SK-MEL-5 (cell line): ENCODE results near the gene TMEM184A. TPM values are rescaled to one million over a fixed set of nuclear protein-coding genes. Genes with fewer than 3 reads are reported as not detected.

ENCODE experiments used
- DNase-seq: peaks from one replicate; pipeline ENCODE4 v3.0.0-alpha.2; 2016; ENCODE audit warnings: low read depth, low spot score
- in situ Hi-C: cut with HindIII; loops from 2 replicates; pipeline ENCODE4 v1.10.0; 2016; ENCODE audit warnings: low sequenced_read_pairs, high pct_unique_total_duplicates, low pct_unique_long_range_greater_than_20kb
- total RNA-seq: library from RNA; depleted of rRNA; stranded (reverse); fragments of >200 nt; shearing (Covaris generic); gene quantifications from 2 replicates; pipeline ENCODE4 v1.2.3, GENCODE V29; 2014

TMEM184A gene
- total RNA-seq, 1 experiment from 2014 or later = 0.16 TPM

DNA sequence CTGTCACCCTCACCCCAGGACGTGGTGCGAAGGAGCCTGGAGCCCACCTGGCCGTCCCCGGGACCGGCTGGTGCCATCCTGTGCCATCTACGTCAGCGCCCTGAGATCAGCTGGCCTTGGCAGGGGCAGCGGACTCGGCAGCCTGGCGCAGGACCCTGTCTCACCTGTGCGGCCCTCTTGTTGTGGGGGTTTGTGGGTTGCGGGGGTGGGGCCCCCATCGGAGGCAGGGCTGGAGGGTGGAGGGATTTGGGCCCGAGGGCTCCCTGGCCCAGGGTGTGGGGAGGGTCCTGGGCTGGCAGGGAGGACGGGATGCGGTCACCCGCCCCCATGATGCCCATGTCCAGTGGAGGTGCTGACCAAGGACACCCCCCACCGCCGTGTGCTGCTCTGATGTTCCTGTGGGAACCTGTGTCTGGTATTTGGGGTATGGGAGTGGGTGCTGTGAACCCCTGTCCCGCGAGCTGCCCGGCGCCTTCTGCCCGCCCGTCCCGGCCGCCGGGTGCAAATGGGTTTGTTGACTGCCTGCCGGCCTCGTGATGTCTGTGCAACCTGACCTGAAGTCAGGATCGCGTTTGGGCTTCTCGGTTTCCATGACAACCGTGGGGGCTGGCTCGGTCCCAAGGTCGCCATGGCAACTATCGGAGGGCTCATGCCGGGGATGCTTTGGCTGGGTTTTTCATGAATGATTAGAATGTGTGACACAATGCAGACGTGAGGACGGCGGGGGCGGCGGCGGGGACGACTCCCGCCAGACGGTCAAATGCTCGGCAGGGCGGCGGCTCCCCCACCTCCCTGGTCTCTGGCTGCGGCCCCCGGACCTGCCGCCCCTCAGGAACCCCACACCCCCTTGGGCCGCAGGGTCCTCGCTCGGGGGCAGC lies 18.2 kb downstream of the TMEM184A start:
- no peak for DNase-seq
- in situ Hi-C loops = no loop called here

DNA sequence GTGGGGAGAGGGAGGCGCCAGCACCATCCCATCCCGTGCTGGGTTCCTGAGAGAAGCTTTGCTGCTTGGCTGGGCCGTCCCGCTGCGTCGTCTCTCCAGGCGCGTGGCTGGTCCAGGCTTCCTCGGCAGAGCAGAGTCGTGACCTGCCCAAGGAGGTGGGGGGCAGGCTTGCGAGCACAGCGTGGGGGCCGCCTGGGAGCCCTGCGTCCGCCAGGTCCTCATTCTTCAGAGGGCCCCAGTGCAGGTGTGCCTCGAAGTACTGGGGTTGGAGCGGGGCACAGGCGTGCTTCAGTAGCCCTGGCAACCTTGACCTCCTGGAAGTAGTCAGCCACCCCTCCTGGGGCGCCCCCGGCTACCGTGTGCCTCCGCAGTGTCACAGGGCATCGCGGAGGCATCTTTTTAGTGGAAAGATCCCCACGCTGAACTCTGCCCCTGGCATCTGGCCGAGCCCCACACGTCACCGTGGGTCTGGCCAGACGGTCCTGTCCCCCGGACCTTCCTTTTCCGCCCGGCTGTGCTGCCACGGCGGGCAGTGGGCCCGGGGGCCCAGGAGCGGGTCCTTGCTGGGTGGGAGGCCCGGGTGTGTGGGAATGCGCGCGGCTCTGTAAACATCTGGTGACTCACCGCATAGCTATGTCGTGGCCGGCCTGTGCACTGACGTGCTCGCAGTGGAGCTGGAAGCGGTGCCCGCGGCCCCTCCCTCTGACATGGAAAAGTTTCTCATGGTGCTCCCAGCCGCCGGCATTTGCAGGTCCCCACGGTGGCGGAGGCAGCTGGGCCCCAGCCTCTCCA lies 19.1 kb downstream of the TMEM184A start:
- in situ Hi-C loops = no loop called here

DNA sequence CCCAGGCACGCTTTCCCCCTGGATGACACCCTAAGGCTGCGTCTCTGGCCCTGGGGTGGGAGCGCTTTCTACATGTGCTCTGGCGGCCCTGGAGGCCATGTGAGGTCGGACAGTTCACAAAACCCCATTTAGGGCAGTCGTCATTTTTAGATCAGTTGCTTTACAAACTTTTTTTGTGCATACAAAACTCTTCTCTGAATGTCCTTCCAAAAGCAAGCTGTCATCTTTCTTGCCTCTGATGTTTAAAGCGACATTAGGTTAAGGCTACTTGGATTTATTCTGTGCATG lies 19.6 kb downstream of the TMEM184A start:
- in situ Hi-C loops = no loop called here
- no peak for DNase-seq

More for the DNA sequence above, 19.1 kb downstream of the TMEM184A start:
- DNase-seq = peak; percentile 77

DNA sequence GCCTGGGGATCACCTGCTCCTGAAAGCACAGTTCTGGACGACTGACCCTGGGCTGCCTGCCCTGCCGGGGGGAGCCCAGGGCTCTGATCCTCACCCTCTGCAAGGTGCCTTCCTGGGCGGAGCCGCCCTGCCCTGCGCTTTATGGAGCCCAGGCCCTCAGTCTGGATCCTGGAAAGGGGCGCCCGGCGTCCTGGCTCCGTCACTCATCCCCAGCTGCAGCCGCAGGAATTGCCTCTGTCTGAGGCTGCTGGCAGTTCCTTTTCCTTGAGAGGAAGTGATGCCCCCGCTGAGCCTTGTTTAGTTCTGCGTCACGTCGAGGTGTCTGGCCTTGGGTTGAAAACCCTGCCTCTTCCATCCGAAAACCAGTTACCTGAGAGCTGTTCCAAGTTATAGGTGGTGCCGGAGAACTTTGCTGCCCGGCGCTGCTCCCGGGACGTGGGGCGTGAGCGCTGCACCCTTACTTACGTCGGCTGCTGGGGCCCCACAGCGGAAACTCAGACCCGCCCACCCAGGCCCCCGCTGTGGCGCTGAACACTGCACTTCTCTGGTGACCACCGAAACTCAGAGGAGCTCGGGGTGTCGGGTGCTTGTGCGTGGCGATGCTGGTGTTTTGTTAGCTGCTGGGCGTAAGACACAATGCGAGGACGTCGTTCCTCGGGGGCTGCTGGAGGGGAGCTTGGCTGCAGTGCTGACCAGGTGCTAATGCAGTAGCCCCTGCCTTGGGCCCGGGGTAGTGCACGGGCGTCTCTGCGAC lies 20.1 kb downstream of the TMEM184A start:
- in situ Hi-C loops = no loop called here
- DNase-seq = no peak

DNA sequence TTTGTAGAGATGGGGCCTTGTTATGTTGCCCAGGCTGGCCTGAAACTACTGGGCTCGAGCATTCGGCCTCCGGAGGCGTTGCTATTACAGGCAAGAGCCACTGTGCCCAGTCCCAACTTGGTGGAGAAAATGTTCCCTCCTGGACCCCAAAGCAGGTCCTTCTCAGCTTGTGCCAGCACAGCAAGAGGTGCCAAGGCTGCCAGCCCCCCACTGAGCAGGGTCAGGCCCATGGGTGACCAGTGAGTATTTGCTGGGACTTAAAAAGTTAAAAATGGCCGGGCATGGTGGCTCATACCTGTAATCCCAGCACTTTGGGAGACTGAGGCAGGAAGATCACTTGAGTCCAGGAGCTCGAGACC lies 20.9 kb downstream of the TMEM184A start:
- in situ Hi-C loops = no loop called here
- no peak for DNase-seq

DNA sequence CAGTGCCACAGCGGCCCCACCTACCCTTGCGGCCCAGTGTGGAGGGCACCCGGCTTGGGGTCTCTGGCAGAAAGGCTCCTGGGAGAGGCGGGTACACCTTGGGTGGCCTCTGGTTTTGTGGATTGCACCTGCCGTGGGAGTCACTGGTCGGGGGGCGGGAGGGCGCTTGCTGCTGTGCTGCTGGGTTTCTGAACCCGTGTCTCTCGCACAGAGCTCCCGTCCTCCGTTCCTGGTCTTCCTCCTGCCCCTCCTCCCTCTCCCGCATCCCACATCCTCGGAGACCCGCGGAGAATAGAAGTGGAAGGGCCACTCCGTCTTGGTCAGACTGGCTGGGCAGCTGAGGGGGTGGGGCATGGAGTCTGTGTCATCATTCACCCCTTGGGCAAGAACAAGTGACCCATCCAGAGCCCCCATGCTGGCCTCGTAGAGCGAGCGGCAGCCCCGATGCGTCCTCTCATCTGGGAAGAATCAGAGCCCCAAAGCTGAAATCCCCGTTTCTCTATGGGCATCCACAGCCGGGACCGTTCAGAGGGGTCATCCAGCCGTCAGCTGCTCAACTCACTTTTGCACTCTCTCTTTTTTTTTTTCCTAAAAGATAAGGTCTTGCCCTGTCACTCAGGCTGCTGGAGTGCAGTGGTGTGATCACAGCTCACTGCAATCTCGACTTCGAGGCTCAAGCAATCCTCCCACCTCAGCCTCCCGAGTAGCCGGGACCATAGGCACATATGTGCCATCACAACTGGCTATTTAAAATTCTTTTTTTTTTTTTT lies 21.5 kb downstream of the TMEM184A start:
- DNase-seq = no peak
- in situ Hi-C loops = no loop called here

DNA sequence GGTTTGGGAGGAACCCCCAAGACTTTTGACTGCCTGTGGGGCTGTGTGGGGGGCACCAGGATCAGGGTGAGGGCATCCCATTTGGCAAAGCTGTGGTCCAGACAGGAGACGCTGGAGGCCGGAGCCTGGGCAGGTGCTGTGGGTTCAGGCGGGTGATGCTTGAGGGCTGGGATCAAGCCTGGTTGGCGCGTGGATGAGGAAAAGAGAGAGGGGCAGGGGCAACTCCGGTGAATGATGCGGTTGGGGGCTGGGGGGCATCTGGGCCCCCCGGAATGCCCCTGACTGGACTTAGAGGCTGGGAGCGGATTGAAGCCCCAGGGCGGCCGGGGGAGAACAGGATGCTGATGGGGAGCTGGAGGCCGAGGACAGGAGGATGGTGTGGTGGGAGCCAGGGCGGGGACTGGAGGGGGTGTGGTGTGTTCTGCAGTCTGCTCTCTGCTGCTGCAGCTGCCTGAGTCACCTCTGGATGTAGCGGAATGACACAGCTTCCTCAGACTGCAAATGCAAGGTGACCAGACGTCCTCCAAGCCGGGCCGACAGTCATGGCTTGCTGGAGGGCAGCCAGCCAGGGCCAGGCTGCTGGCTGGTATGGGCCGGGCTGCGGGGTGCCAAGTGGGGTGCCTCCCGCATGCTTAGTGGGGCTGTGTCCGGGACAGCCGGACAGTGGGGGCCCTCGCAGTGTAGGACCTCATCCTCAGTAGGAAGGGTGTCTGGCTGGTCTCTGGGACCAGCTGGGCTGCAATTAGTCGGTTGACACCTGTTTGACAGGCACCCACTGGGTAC lies 22.3 kb downstream of the TMEM184A start:
- in situ Hi-C loops = no loop called here
- DNase-seq = no peak

DNA sequence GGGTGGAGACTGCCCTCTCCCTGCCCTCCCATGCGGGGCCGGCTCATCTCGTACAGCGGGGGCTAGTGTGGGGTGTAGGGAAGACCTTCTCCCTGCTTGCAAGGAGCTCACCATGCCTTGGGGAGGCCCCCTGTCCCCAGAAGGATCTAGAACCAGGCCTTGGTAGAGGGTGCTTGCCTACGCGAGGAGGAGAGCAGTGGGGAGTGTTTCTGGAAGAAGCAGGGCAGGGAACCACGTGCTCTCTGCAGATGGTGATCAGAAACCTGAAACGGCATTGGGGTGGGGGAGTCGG lies 22.8 kb downstream of the TMEM184A start:
- DNase-seq = no peak
- in situ Hi-C loops = no loop called here

DNA sequence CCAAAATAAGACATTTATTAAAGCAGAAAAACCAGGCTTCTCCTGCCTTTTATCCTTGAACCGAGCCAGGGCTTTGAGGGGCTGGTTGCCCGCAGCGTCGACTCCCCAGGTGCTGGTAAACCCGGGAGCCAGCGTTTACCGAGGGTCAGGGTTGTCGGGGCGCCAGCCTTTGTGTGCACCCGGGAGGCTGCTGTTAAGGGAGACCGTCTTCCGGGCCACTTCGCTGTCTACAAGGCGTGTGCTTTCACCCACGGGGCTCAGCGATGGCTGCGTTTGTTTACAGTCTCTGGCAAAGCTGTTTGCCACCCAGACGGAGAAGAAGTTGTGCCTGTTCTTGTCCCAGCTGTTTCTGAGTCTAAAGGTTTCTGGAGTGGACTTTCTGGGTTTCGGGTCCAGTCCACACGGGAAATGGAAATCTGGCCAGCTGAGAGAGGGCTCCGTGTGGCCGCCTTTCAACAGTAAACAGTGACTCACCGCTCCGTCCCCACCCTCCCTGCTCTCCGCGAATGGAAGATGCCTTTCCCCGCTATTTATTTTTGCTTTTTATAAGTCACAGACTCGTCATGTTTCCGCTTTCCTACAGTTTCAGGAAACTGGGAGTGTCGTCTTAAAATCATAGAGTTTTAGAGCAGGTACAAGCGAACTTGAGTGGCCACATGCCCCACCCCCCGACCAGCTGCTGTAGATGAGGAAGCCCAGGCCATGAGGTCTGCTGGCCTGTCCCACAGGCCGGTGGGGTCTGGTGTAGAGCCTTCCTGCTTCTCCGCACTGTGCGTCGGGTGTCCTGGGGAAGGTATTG lies 23.4 kb downstream of the TMEM184A start:
- in situ Hi-C loops = no loop called here
- no peak for DNase-seq

DNA sequence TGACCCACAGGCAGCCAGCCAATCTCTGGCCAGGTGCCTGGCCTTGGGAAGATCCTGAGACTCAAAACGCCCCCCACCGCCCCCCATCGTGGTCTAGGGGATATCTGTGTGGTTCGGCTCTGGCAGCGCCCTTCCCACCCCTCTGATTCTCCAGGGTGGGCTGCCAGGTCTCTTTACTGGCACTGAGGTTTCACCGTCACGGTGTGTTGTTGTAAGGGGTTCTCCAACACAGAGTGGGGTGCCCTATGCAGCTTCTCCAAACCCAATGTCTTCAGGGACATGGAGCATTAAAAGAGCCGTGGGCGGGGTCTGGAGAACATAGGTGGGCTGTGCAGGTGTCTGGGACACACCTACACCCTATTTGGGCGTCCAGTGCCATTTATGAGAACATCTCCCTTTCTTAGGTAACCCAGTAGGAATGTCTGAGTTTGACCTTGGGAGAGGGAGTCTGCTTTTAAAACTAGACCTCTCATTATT lies 24.0 kb downstream of the TMEM184A start:
- in situ Hi-C loops = no loop called here
- DNase-seq = no peak

DNA sequence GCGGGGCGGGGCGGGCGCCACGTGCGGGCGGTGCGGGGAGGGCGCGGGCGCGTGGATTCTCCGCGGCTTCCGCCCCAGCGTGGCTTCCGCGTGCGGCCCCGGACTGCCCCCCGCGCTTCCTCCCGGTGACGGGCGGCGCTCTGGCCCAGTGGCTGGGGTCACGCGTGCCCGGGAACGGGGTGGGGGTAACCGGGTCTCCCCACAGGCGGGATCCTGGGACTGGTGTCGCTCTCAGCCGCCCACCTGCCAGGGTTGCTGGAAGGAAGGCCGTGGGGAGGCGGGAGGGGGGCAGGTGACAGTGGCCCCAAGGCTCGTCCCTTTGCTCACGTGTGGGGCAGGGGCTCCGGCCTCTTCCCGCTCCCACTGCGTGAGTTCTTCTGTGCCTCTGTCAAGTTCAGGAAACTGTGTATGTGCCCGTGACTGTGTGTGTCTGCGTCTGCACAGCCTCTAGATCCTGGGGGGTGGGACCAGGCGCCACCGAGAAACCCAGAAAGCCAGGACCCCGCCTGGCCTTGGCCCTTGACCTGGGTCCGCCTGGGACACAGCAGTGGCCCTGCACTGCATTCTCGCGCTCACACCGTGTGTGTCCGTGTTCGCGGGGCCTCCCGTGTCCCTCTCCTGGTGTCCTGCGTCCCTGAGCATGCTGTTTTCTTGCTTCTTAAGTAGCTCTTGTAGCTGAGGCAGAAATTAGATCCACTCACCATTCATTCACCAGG lies 24.6 kb downstream of the TMEM184A start:
- in situ Hi-C loops = no loop called here
- DNase-seq = no peak

DNA sequence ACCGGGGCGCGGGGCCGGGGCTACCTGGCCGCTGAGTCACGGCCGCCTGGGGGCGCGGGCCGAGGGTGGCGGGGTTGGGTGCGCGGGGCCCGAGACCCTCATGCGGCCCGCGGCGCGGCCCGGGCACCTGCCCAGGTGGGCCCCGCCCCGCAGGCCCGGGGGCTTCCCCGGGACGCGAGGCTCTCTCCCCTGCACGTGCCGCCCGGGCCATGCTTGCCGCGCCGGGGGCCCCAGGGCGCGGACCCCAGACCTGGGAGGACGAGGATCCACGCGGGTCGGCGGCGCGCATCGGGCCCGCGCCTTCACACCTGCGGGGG lies 25.1 kb downstream of the TMEM184A start:
- DNase-seq = no peak
- in situ Hi-C loops = no loop called here

DNA sequence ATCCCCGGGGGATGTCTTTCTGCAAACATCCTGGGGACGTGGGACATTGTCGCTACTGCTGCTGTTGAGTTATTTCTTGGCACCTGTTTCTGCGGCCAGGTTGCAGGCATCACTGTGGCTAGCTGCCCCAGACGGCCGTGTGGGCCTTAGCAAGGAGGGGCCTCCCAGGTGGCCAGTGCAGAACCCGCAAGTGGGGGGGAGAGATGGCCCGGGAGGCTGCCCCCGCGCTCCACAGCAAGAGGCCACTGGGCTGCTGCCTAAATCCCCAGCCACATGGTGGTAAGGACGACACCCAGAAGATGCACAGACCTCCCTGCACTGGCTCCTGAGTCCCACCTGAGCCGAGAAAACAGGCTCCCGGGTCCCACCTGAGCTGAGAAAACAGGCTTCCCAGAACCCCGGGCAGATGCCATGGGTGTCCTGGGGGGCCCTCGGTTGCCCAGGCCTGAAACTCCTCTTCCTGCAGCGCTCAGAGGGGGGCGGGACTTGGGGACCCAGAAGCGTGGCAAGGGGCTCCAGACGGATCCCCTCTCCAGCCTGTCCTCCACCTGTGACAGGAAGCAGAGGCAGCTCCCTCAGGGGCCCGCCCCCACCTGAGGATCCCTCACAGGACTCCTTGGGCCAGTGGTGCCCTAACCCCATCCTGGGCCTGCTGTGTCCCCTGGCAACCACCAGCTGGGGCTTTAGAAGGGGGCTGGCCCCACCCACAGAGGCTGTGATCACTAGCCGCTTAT lies 26.5 kb downstream of the TMEM184A start:
- in situ Hi-C loops = no loop called here
- DNase-seq = no peak

DNA sequence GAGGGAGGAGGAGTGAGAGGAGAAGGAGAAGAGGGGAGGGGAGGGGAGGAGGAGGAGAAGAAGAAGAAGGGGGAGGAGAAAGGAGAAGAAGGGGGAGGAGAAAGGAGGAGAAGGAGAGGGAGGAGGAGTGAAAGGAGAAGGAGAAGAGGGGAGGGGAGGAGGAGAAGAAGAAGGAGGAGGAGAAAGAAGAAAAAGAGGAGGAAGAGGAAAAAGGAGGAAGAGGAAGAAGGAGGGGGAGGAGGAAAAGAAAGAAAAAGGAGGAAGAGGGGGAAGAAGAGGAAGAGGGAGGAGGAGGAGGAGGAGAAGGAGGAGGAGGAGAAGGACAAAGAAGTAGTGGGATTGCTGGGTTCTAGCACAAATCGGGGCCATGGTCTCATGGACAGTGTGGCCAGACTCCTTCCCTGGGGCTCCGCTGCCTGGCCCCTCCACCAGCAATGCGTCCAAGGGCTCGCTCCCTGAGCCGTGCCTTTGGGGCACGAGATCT lies 29.7 kb downstream of the TMEM184A start:
- in situ Hi-C loops = no loop called here

DNA sequence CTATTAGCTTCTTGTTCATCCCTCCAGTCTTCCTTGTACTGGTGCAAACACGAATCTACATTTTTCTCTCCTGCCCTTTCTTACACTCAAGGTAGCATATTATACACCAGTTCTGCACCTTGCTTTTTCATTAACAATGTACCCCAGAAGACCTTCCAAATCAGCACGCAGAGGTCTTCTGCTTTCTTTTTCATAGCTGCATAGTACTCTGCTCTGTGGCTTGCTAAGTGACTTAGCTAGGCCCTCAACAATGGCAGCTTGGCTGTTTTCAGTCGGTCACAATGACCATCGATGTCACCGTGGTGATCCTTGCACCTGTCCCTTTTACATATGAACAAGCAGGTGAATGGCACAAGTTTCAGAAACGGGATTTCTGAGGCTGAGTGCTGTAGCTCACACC lies 30.6 kb downstream of the TMEM184A start:
- in situ Hi-C loops = no loop called here
- no peak for DNase-seq

More for the DNA sequence above, 29.7 kb downstream of the TMEM184A start:
- peak; percentile 58 for DNase-seq
